K562 (cell line): Measurements from ENCODE around the gene EXOC7. TPM values are rescaled to one million over a fixed set of nuclear protein-coding genes. Genes with fewer than 3 reads are reported as not detected.

Source experiments
- CBX3 ChIP-seq, 2 experiments: IDR thresholded peaks; 1 replicate in 1 of 2; 2 replicates in 1 of 2; pipeline ENCODE4 v1.6.1; 2012; ENCODE audit warnings: inconsistent platforms in 2 of 2, low read length in 2 of 2, borderline replicate concordance in 1 of 2, control low read depth in 1 of 2
- CBX5 ChIP-seq: IDR thresholded peaks from 2 replicates; pipeline ENCODE4 v1.6.1; 2014; ENCODE audit warnings: low read depth, borderline replicate concordance
- HDGF ChIP-seq: fragments of 450-650 bp; IDR thresholded peaks from 2 replicates; pipeline ENCODE4 v1.6.1; 2016
- LCOR ChIP-seq: sonication (generic); formaldehyde crosslinking; IDR thresholded peaks from 2 replicates; pipeline ENCODE4 v1.8.0; 2022; ENCODE audit warnings: mild to moderate bottlenecking, missing genetic modification reagents
- RFX7 ChIP-seq: fragments of 250-450 bp; sonication (Bioruptor Pico); IDR thresholded peaks from 2 replicates; pipeline ENCODE4 v1.5.1; 2021; ENCODE audit warnings: mild to moderate bottlenecking
- SOX6 ChIP-seq: fragments of 450-650 bp; IDR thresholded peaks from 2 replicates; pipeline ENCODE4 v1.6.1; 2014; ENCODE audit warnings: mild to moderate bottlenecking
- SUPT5H ChIP-seq: fragments of 450-650 bp; IDR thresholded peaks from 2 replicates; pipeline ENCODE4 v1.6.1; 2016
- TEAD4 ChIP-seq, 2 experiments: sonication (generic) in 1 of 2; formaldehyde crosslinking in 1 of 2; IDR thresholded peaks; 2 replicates each; pipeline versions ENCODE4 v1.6.1 to v1.8.0; 2012 to 2022; ENCODE audit warnings: borderline replicate concordance in 1 of 2, inconsistent platforms in 1 of 2, low read length in 1 of 2, mild to moderate bottlenecking in 1 of 2, missing genetic modification reagents in 1 of 2
- polyA plus RNA-seq, 8 experiments: library from polyadenylated mRNA; depleted of rRNA in 4 of 8; stranded (reverse) in 5 of 8; unstranded in 3 of 8; fragments of >200 nt; fragmentation: Nextera tagmentation in 2 of 8; fragmentation: Illumina TruSeq in 1 of 8; extraction: Ambion mirVana in 2 of 8; extraction: Trizol in 1 of 8; gene quantifications; 2 replicates each; pipeline versions ENCODE4 v1.2.1 to v1.2.3, GENCODE V29; 2011 to 2014; ENCODE audit warnings: inconsistent platforms in 1 of 8, missing spikeins in 1 of 8
- total RNA-seq, 7 experiments: library from RNA; depleted of rRNA in 6 of 7; stranded (reverse); fragments of >200 nt in 6 of 7; fragmentation: Illumina TruSeq in 2 of 7; extraction: Trizol in 2 of 7; gene quantifications; 2 replicates each; pipeline versions ENCODE4 v1.2.1 to v1.2.3, GENCODE V29; 2011 to 2021; ENCODE audit warnings: low replicate concordance in 1 of 7
- TF ChIP-seq, protein P1 (sequence below), 2 experiments: fragments of 450-650 bp; formaldehyde crosslinking in 1 of 2; IDR thresholded peaks; 2 replicates each; pipeline versions ENCODE4 v1.4.0 to v1.6.1; 2014 to 2020; ENCODE audit warnings: mild to moderate bottlenecking in 2 of 2, borderline replicate concordance in 1 of 2, low read depth in 1 of 2
- TF ChIP-seq, protein P2 (sequence below): fragments of 250-450 bp; sonication (Bioruptor Pico); IDR thresholded peaks from 2 replicates; pipeline ENCODE4 v1.5.0; 2021; ENCODE audit warnings: mild to moderate bottlenecking, moderate library complexity

EXOC7 gene
- total and polyA plus RNA-seq, 9 of the 15 experiments (the other 6 are each of a cell fraction or from before 2014, with no cell fraction given) = 18.6 to 57.0 (median 35.0) TPM

DNA sequence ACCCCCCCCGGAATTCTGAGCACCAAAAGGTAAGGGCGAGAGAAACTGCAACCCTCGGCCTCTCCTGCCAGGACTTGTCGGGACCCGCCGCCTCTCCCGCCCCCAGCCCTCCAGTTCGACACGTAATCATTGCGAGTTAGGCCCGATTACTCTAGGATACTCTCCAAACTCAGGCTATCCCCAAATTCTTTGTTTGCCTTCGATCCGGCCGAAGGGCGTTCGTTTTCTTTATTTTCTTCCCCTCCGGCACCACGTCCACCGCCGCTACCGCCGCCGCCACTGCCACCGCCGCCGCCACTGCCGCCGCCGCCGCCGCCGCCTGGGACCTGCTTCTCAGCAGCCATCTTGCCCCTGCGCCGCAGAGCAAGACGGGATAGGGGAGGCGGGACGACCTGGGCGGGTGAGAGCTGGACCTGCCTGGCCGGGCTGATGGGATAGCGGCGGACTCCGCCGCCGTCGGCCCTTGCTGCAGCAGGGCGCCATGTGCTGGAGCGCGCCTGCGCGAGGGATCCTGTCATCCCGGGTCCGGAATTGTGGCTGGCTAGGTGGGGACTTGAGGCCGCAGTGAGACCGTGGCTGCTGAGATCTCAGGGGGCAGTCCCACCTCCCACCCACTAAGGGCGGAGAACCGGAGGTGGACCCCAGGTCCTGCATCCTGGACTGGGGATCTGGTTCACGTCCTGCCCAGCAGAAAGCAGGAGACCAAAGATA lies 31.3 kb downstream of the EXOC7 start, which contains the start of gene SRP68 (continued):
- TF ChIP-seq, protein P1, sequence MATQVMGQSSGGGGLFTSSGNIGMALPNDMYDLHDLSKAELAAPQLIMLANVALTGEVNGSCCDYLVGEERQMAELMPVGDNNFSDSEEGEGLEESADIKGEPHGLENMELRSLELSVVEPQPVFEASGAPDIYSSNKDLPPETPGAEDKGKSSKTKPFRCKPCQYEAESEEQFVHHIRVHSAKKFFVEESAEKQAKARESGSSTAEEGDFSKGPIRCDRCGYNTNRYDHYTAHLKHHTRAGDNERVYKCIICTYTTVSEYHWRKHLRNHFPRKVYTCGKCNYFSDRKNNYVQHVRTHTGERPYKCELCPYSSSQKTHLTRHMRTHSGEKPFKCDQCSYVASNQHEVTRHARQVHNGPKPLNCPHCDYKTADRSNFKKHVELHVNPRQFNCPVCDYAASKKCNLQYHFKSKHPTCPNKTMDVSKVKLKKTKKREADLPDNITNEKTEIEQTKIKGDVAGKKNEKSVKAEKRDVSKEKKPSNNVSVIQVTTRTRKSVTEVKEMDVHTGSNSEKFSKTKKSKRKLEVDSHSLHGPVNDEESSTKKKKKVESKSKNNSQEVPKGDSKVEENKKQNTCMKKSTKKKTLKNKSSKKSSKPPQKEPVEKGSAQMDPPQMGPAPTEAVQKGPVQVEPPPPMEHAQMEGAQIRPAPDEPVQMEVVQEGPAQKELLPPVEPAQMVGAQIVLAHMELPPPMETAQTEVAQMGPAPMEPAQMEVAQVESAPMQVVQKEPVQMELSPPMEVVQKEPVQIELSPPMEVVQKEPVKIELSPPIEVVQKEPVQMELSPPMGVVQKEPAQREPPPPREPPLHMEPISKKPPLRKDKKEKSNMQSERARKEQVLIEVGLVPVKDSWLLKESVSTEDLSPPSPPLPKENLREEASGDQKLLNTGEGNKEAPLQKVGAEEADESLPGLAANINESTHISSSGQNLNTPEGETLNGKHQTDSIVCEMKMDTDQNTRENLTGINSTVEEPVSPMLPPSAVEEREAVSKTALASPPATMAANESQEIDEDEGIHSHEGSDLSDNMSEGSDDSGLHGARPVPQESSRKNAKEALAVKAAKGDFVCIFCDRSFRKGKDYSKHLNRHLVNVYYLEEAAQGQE (IDR thresholded peaks at IDR 0.05; ENCODE audit: borderline replicate concordance) = peak; percentile 45
- TF ChIP-seq, protein P1 (CRISPR knock-in tag; IDR thresholded peaks at IDR 0.05; ENCODE audit: low read depth) = 0 out of 2 replicates have a peak, but pooled peaks have one; percentile 50
- TF ChIP-seq LCOR (CRISPR knock-in tag) (no peak), RFX7 (no peak), CBX3 (IDR thresholded peaks at IDR 0.05; ENCODE audit: borderline replicate concordance in 1 of 2, low read length in 2 of 2) (peak in 1 of 2 experiments; percentile 25; a peak in 1 of 3 replicates), HDGF (no peak), SUPT5H (peak; percentile 93), CBX5 (no peak), SOX6 (peak; percentile 22; the same call in 1 of the 2 replicates), TEAD4 (IDR thresholded peaks at IDR 0.05; ENCODE audit: low read length) (peak; percentile 23; the same call in 1 of the 2 replicates), TEAD4 (CRISPR knock-in tag; IDR thresholded peaks at IDR 0.05; ENCODE audit: borderline replicate concordance) (peak; percentile 53; the same call in 1 of the 2 replicates)
- TF ChIP-seq, protein P2, sequence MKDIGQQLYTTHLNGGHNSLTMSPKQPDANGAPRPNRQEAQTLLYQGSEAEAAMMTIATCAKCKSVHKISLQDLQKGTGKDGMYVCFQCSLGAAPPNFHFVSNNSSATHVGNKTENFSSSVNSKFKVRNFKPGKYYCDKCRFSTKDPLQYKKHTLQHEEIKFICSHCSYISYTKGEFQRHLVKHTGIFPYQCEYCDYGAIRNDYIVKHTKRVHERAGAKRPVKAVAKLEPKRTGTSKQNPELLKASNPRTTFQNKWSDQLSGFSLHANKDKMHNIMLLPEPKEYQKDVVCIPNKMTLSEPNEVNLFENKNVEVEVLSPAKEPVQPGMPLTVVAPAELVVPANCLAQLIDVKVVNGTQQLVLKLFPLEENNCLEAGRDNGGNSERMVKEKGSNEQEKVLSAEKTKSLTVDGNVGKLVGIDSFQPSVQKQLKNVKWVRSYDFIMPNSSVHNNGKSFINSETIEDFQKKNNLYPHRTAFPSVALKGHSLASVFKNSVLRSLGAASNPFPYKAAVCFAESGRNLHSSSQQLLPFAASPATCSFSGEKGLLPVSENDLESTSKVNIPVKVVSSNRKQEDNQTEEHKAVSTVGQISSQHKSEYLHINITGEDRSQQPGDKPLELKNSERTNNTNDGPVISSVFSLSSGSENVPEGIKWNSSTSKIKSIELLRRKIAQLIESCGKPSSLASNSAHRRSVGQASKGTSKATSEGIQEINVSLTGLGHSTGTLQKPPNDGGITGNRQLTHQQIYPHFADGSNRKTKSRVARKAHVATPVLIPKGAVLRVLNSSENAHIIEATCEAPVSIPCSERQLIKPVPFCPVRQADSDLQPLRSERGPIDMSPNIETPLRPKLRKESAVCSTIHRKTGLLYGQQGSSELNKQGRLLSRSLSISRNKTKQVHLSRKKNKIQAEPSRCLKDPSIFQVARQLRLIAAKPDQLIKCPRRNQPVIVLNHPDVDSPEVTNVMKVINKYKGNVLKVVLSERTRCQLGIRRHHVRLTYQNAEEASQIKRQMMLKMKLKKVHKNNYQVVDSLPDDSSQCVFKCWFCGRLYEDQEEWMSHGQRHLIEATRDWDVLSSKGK = no peak
